ENCODE results near the gene IER3IP1. TPM values are rescaled to one million over a fixed set of nuclear protein-coding genes. Genes with fewer than 3 reads are reported as not detected.
"Not testable (repeated sequence)": the region's sequence is repeated elsewhere in the genome, so short reads cannot be mapped to it uniquely, and the experiment has no call there.

The IER3IP1 gene
- polyA plus RNA-seq, 1 donor (not counting 4 experiments of a cell fraction or from before 2014, with no cell fraction given) = 17.5 TPM

GRCh38 chr18:47160256-47160655 is 15.9 kb downstream of the IER3IP1 start:
- DNase-seq (ENCODE audit: low read depth, low spot score) (no peak), FAIRE-seq (no peak)
- no peaks in the 10 kb centered on the region for H3K9me1 ChIP-seq (ENCODE audit: control insufficient read depth, extremely low read depth, insufficient read depth, low read length)
- H3K36me3 ChIP-seq (ENCODE audit: control insufficient read depth in 2 of 2, extremely low read depth in 1 of 2, insufficient read depth in 2 of 2, low read length in 2 of 2) = no peaks in the 10 kb centered on the region
- H3K9me3 ChIP-seq (ENCODE audit: control insufficient read depth, low read depth, low read length) = no peaks in the 10 kb centered on the region
- no peak overlapping the region for H3K27ac ChIP-seq (ENCODE audit: control insufficient read depth, insufficient read depth, low read length)
- H3K27me3 ChIP-seq (ENCODE audit: control insufficient read depth, extremely low read depth, insufficient read depth, low read length) = no peaks in the 10 kb centered on the region
- H2AFZ ChIP-seq (ENCODE audit: control insufficient read depth, low read length) = no peak overlapping the region
- TF ChIP-seq CTCF (optimal IDR thresholded peaks at IDR 0.05 in 1 of 3, IDR thresholded peaks at IDR 0.05 in 1 of 3, conservative IDR thresholded peaks at IDR 0.05 in 1 of 3; ENCODE audit: extremely low read depth in 1 of 3, insufficient read depth in 2 of 3, low read length in 3 of 3) (no peak), EZH2 (IDR thresholded peaks at IDR 0.05; ENCODE audit: low read length) (no peak)
- H3K4me3 ChIP-seq (ENCODE audit: control insufficient read depth in 2 of 3, extremely low read depth in 1 of 3, insufficient read depth in 2 of 3, low read depth in 1 of 3, low read length in 3 of 3) = no peak overlapping the region
- peaks cover 63% of the 10 kb centered on the region for H3K79me2 ChIP-seq (ENCODE audit: control insufficient read depth, insufficient read depth, low read length)
- dilution Hi-C loops (cut with MboI; ENCODE audit: extremely low pct_ligation_motif_present, low sequenced_read_pairs) = no loop called here
- H3K9ac ChIP-seq (ENCODE audit: control insufficient read depth, extremely low read depth, insufficient read depth, low read length) = no peak overlapping the region
- H3K4me2 ChIP-seq (ENCODE audit: control insufficient read depth, extremely low read depth, insufficient read depth, low read depth, low read length) = no peak overlapping the region
- H3K4me1 ChIP-seq (ENCODE audit: control insufficient read depth, extremely low read depth, insufficient read depth, low read length) = peaks cover 5% of the 10 kb centered on the region
- H4K20me1 ChIP-seq (ENCODE audit: control insufficient read depth, extremely low read depth, insufficient read depth, low read length) = peaks cover 4% of the 10 kb centered on the region

- H3K4me3 ChIP-seq (ENCODE audit: control insufficient read depth in 2 of 3, extremely low read depth in 1 of 3, insufficient read depth in 2 of 3, low read depth in 1 of 3, low read length in 3 of 3); H3K9me3 ChIP-seq (ENCODE audit: control insufficient read depth, low read depth, low read length); H3K9me1 ChIP-seq (ENCODE audit: control insufficient read depth, extremely low read depth, insufficient read depth, low read length); H3K9ac ChIP-seq (ENCODE audit: control insufficient read depth, extremely low read depth, insufficient read depth, low read length); H3K4me2 ChIP-seq (ENCODE audit: control insufficient read depth, extremely low read depth, insufficient read depth, low read depth, low read length); H4K20me1 ChIP-seq (ENCODE audit: control insufficient read depth, extremely low read depth, insufficient read depth, low read length); H3K4me1 ChIP-seq (ENCODE audit: control insufficient read depth, extremely low read depth, insufficient read depth, low read length); H3K36me3 ChIP-seq (ENCODE audit: control insufficient read depth in 2 of 2, extremely low read depth in 1 of 2, insufficient read depth in 2 of 2, low read length in 2 of 2); FAIRE-seq; dilution Hi-C loops (cut with MboI; ENCODE audit: extremely low pct_ligation_motif_present, low sequenced_read_pairs); H3K27ac ChIP-seq (ENCODE audit: control insufficient read depth, insufficient read depth, low read length); H2AFZ ChIP-seq (ENCODE audit: control insufficient read depth, low read length); H3K27me3 ChIP-seq (ENCODE audit: control insufficient read depth, extremely low read depth, insufficient read depth, low read length); DNase-seq (ENCODE audit: low read depth, low spot score): not testable (repeated sequence)
- H3K79me2 ChIP-seq (ENCODE audit: control insufficient read depth, insufficient read depth, low read length) = peaks cover 48% of the 10 kb centered on the region
Measured at GRCh38 chr18:47158404-47158803, 17.8 kb downstream of the IER3IP1 start.

- Histone ChIP-seq H3K27ac (ENCODE audit: control insufficient read depth, insufficient read depth, low read length) (peak overlapping the region; percentile 94), H3K4me1 (ENCODE audit: control insufficient read depth, extremely low read depth, insufficient read depth, low read length) (peaks cover 16% of the 10 kb centered on the region), H3K9me1 (ENCODE audit: control insufficient read depth, extremely low read depth, insufficient read depth, low read length) (no peaks in the 10 kb centered on the region), H3K9me3 (ENCODE audit: control insufficient read depth, low read depth, low read length) (no peaks in the 10 kb centered on the region), H3K4me3 (ENCODE audit: control insufficient read depth in 2 of 3, extremely low read depth in 1 of 3, insufficient read depth in 2 of 3, low read depth in 1 of 3, low read length in 3 of 3) (peak overlapping the region in 2 of 3 experiments; percentile 93 to 97), H2AFZ (ENCODE audit: control insufficient read depth, low read length) (peak overlapping the region; percentile 99), H3K79me2 (ENCODE audit: control insufficient read depth, insufficient read depth, low read length) (peaks cover 34% of the 10 kb centered on the region), H3K9ac (ENCODE audit: control insufficient read depth, extremely low read depth, insufficient read depth, low read length) (peak overlapping the region; percentile 91), H3K27me3 (ENCODE audit: control insufficient read depth, extremely low read depth, insufficient read depth, low read length) (no peaks in the 10 kb centered on the region), H4K20me1 (ENCODE audit: control insufficient read depth, extremely low read depth, insufficient read depth, low read length) (no peaks in the 10 kb centered on the region), H3K4me2 (ENCODE audit: control insufficient read depth, extremely low read depth, insufficient read depth, low read depth, low read length) (peak overlapping the region; percentile 100), H3K36me3 (ENCODE audit: control insufficient read depth in 2 of 2, extremely low read depth in 1 of 2, insufficient read depth in 2 of 2, low read length in 2 of 2) (no peaks in the 10 kb centered on the region)
- no peak for FAIRE-seq
- dilution Hi-C loops (cut with MboI; ENCODE audit: extremely low pct_ligation_motif_present, low sequenced_read_pairs) = no loop called here
- TF ChIP-seq CTCF (optimal IDR thresholded peaks at IDR 0.05 in 1 of 3, IDR thresholded peaks at IDR 0.05 in 1 of 3, conservative IDR thresholded peaks at IDR 0.05 in 1 of 3; ENCODE audit: extremely low read depth in 1 of 3, insufficient read depth in 2 of 3, low read length in 3 of 3) (no peak), EZH2 (IDR thresholded peaks at IDR 0.05; ENCODE audit: low read length) (no peak)
- no peak for DNase-seq (ENCODE audit: low read depth, low spot score)
Measured at GRCh38 chr18:47151439-47151838, 24.7 kb downstream of the IER3IP1 start.
